ENCODE measurements around the gene CPA5. TPM values are rescaled to one million over a fixed set of nuclear protein-coding genes. Genes with fewer than 3 reads are reported as not detected.
A peak's percentile ranks its signal among the peaks of the same experiment; 100 is the strongest.

The CPA5 gene
- total and polyA plus RNA-seq, 10 of the 15 experiments (the other 5 are each of a cell fraction or from before 2014, with no cell fraction given): 0.06 to 0.52 (median 0.29) TPM; not detected in 2

- TF ChIP-seq ZSCAN29 (IDR thresholded peaks at IDR 0.05): no peak
- TF ChIP-seq YBX1 (IDR thresholded peaks at IDR 0.05): no peak
Measured at GRCh38 chr7:130415006-130415405, 70.4 kb downstream of the CPA5 start (continued).

- ChIA-PET POLR2A (no interaction called here), RAD21 (ENCODE audit: unreplicated experiment) (no interaction called here), CTCF (no interaction called here), SMC1A (ENCODE audit: uncharacterized antibody, unreplicated experiment) (interaction anchor here (1.0 kb wide), 1 partner anchor 13 kb away, joined by 3 read pairs; no protein-coding TSS in a partner anchor)
- Histone ChIP-seq H3K4me3 (no peak overlapping the region), H3K36me3 (ENCODE audit: control insufficient read depth in 2 of 2, insufficient read depth in 2 of 2, low read length in 1 of 2) (no peaks in the 10 kb centered on the region), H3K27ac (ENCODE audit: control insufficient read depth, insufficient read depth) (no peak overlapping the region), H3K27me3 (replicated peaks in 1 of 2; ENCODE audit: control insufficient read depth in 2 of 2, insufficient read depth in 2 of 2, low read length in 1 of 2) (no peaks in the 10 kb centered on the region), H3K4me1 (ENCODE audit: control insufficient read depth, insufficient read depth, low read length) (no peaks in the 10 kb centered on the region), H3K9ac (ENCODE audit: control insufficient read depth, insufficient read depth, low read length) (no peak overlapping the region), H3K79me2 (ENCODE audit: control insufficient read depth, insufficient read depth, low read length) (no peaks in the 10 kb centered on the region), H2AFZ (ENCODE audit: control insufficient read depth, low read depth, low read length) (no peak overlapping the region), H3K4me2 (ENCODE audit: control insufficient read depth, insufficient read depth) (peak overlapping the region; percentile 38; the same call in 1 of the 2 replicates), H4K20me1 (ENCODE audit: control insufficient read depth, insufficient read depth) (no peaks in the 10 kb centered on the region), H3K9me3 (replicated peaks; ENCODE audit: control insufficient read depth, insufficient read depth, low read length) (no peaks in the 10 kb centered on the region)
- FAIRE-seq (no peak), DNase-seq (ENCODE audit: low read depth, low spot score) (no peak), ATAC-seq (no peak)
- intact Hi-C loops (cut with micrococcal nuclease; ENCODE audit: unreplicated experiment) (loop anchor here (5.0 kb wide), 1 partner anchor 175 kb away; no protein-coding TSS in a partner anchor), in situ Hi-C loops (cut with MboI) (no loop called here)
- no TSS peak for BruUV-seq (replicated peaks)
- 87% methylated on average over 5 of the region's 5 CpGs for WGBS (ENCODE audit: insufficient coverage, insufficient replicate concordance, low lambda C conversion rate, missing lambda C conversion rate)
- TF ChIP-seq ETV6 (conservative IDR thresholded peaks at IDR 0.05 in 1 of 2, IDR thresholded peaks at IDR 0.05 in 1 of 2; ENCODE audit: borderline replicate concordance in 1 of 2, low read depth in 1 of 2) (no peak), RUNX3 (IDR thresholded peaks at IDR 0.05; ENCODE audit: low read length) (peak; percentile 38; the same call in 1 of the 2 replicates)
Measured at GRCh38 chr7:130417213-130417612, 72.6 kb downstream of the CPA5 start.

- Histone ChIP-seq H3K4me1 (ENCODE audit: control insufficient read depth, insufficient read depth, low read length) (no peaks in the 10 kb centered on the region), H2AFZ (ENCODE audit: control insufficient read depth, low read depth, low read length) (no peak overlapping the region), H3K27me3 (replicated peaks in 1 of 2; ENCODE audit: control insufficient read depth in 2 of 2, insufficient read depth in 2 of 2, low read length in 1 of 2) (no peaks in the 10 kb centered on the region), H3K36me3 (ENCODE audit: control insufficient read depth in 2 of 2, insufficient read depth in 2 of 2, low read length in 1 of 2) (no peaks in the 10 kb centered on the region), H3K9me3 (replicated peaks; ENCODE audit: control insufficient read depth, insufficient read depth, low read length) (no peaks in the 10 kb centered on the region), H4K20me1 (ENCODE audit: control insufficient read depth, insufficient read depth) (no peaks in the 10 kb centered on the region), H3K4me2 (ENCODE audit: control insufficient read depth, insufficient read depth) (no peak overlapping the region), H3K79me2 (ENCODE audit: control insufficient read depth, insufficient read depth, low read length) (no peaks in the 10 kb centered on the region), H3K27ac (ENCODE audit: control insufficient read depth, insufficient read depth) (no peak overlapping the region), H3K9ac (ENCODE audit: control insufficient read depth, insufficient read depth, low read length) (no peak overlapping the region), H3K4me3 (no peak overlapping the region)
- in situ Hi-C loops (cut with MboI): no loop called here
- BruUV-seq (replicated peaks): no TSS peak
- ChIA-PET CTCF (no interaction called here), RAD21 (ENCODE audit: unreplicated experiment) (no interaction called here), POLR2A (no interaction called here), SMC1A (ENCODE audit: uncharacterized antibody, unreplicated experiment) (interaction anchor here (0.8 kb wide), 1 partner anchor 28 kb away, joined by 4 read pairs; no protein-coding TSS in a partner anchor)
- 90% methylated on average over 7 of the region's 7 CpGs for WGBS (ENCODE audit: insufficient coverage, insufficient replicate concordance, low lambda C conversion rate, missing lambda C conversion rate)
- DNase-seq (ENCODE audit: low read depth, low spot score) (no peak), FAIRE-seq (no peak), ATAC-seq (no peak)
- intact Hi-C loops (cut with micrococcal nuclease; ENCODE audit: unreplicated experiment): loop anchor here (5.0 kb wide), 1 partner anchor 176 kb away; no protein-coding TSS in a partner anchor
- no peak for TF ChIP-seq IKZF2 (IDR thresholded peaks at IDR 0.05)
- no peak for TF ChIP-seq CREM (IDR thresholded peaks at IDR 0.05; ENCODE audit: low read depth)
- TF ChIP-seq MYC (IDR thresholded peaks at IDR 0.05; ENCODE audit: insufficient read depth, insufficient read length, insufficient replicate concordance, low read length, severe bottlenecking): no peak
- TF ChIP-seq RUNX3 (IDR thresholded peaks at IDR 0.05; ENCODE audit: low read length): no peak
- no peak for TF ChIP-seq BCL11A (IDR thresholded peaks at IDR 0.05; ENCODE audit: low read depth, low read length)
- no peak for TF ChIP-seq GABPA (IDR thresholded peaks at IDR 0.05; ENCODE audit: low read depth)
- TF ChIP-seq PAX5 (IDR thresholded peaks at IDR 0.05; ENCODE audit: borderline replicate concordance, low read depth, low read length): no peak
- no peak for TF ChIP-seq POLR2AphosphoS2 (IDR thresholded peaks at IDR 0.05; ENCODE audit: low read depth, low read length)
- no peak for TF ChIP-seq MLLT1 (IDR thresholded peaks at IDR 0.05)
- no peak for TF ChIP-seq BRCA1 (IDR thresholded peaks at IDR 0.05; ENCODE audit: low read depth, low read length)
Measured at GRCh38 chr7:130418306-130418705, 73.7 kb downstream of the CPA5 start.

All from GM12878 (cell line).